GM19372 (cell line): ENCODE measurements around the gene TNIP1.

Experiments
- ATAC-seq: cut with Tn5 transposase; IDR thresholded peaks from one replicate; pipeline ENCODE4 v1.9.1; 2021; ENCODE audit warnings: mild to moderate bottlenecking, low read depth, moderate library complexity; ENCODE audit not compliant: unreplicated experiment

Gene TNIP1

DNA sequence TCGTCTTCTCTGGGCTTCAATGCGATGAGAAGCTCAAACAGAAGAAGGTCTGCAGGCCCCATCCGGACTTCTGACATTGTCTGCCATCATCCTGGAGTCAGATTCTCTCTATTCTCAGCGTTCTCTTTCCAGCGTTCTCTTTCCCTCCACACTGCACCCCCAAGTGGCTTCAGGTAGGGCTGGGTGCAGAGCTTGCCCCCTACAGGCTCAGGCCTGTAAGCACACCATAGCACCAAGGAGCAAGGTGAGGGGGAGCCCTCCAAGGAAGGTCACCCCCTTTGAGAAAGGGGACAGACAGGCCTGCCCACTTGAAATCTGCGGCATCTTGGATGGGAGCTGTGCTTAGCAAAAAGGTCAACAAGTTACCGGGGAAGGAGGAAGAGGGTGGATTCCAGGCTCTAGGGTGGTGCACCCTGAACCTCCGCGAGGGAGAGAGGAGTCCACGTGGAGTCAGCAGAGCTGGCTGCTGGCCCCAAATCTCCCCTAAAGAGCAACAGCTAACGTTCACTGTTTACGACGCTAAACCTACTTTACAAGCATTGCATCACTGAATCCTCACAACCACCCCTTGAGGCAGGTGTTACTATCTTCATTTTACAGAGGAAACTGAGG lies 32.9 kb downstream of the TNIP1 start:
- peak; percentile 65 for ATAC-seq

DNA sequence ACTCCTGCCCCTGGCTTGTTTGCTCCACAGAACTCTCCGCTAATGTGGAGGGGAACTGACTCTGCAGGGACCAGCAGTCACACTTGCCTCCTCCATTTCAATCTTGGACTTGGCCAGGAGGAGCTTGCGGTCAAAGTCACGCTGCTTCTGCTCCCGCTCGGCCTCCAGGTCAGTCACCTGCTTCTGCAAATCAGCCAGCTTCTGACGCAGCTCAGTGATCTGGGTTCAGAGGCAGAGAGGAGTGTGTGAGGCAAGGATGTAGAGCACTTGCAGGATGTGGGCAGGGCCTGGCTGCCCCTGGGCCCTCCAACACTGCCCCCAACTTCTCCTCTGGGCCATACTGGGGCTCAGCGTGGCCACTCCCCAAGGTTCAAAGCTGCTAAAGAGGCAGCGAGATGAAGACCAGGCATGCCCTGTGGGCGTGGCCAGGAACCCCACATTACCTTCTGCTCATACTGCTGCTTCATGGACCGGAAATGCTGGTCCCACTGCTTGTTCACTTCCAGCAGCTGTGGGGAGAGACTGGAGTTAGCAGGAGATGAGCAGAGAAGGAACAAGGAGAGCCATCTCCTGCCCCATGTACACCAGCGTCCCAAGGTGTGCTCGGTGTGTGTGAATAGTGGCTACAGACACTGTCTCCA lies 38.3 kb downstream of the TNIP1 start:
- ATAC-seq: no peak

DNA sequence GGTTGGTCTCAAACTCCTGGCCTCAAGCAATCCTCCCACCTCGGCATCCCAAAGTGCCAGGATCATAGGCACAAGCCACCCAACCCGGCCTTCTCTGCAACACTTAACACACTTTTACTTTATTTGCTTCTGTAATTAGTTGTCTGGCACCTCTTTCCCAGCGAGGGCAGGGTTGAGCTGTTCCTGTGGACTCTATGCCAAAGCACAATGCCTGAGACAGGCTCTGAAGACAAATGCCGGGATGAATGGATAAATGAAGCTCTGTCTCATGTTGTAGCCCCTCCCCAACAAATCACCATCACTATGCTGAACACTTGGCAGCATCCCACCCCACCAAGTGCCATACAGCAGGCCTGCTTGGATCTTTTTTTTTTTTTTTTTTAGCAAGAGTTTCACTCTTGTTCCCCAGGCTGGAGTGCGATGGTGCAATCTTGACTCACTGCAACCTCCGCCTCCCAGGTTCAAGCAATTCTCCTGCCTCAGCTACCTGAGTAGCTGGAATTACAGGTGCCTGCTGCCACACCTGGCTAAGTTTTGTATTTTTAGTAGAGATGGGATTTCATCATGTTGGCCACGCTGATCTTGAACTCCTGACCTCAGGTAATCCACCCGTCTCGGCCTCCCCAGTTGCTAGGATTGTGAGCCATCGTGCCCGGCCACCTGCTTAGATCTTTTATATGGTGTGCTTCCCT lies 39.1 kb downstream of the TNIP1 start:
- no peak for ATAC-seq

DNA sequence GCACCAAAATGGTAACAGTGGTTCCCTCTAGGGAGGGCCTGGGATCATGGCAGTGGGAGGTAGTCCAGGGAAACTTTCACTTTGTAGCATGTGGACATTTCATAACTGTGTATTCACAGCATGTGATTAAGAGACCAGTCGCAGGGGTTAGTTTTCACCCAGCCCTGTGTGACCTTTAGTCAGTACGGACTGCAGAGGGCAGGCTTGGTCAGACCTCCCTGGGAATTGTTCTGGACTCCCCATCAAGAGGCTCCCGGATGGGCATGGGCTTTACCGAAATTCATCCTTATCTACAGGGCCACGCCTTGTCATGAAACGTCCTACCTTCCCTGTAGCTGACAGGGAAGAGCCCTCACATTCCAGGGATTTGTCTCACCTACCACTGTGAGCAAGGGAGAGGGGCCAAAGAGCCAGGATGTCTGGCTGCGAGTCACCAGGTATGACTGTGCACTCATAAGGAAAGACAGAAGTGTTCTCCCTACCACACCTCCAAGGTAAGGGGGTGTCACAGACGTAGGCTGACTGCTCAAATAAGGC lies 40.6 kb downstream of the TNIP1 start:
- no peak for ATAC-seq

DNA sequence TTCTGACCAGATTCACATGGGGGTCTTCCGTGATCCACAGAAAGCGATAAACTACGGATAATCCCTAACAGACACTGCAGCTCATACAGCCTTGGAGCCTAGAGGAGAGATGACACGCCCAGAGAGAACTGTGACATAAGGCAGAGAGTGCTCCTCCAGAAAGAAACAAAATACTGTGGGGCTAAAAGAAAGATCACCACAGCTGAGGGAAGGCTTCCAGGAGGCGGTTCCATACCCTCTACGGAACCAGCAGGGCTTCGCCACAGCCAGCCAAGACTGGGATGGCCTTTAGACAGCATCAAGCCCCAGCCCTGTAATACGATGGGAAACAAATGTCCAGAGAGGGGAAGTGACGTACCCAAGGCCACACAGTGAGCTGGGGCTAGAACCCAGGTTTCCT lies 41.2 kb downstream of the TNIP1 start:
- ATAC-seq: no peak

DNA sequence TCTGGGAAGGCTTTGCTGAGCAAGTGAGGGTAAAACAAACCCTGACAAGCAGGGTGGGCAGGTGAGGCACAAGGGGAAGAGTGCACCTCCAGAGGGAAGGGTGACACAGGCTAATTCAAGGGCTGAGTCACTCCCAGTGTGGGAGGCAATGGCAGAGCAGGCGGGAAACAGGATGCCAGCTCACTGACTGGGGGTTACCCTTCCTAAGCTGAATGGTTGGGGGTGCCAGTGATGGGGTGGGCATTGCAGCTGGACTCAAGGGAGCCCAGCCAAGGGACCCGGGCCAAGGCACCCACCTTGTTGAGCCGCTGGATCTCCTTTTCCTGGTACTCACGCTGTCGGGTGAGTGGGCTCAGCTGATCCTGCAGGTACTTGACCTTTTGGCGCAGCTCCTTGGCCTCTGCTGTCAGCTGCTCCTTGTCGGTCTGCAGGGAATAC lies 42.0 kb downstream of the TNIP1 start:
- no peak for ATAC-seq

DNA sequence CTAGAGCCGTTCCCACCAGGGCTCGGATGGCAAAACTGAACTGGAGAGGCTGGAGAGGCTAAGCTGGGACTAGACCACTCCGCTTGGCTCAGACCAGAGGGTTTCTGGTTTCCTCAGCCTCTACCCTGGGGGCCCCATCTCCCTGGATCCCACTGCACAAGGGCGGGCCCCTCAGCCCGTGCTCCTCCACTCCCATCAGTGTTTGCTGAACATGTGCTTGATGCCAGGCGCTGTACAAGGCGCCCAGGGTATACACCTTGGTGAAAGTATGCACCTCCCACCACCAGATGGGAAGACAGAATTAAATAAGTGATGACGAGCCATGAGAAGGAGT lies 42.5 kb downstream of the TNIP1 start:
- ATAC-seq: no peak

DNA sequence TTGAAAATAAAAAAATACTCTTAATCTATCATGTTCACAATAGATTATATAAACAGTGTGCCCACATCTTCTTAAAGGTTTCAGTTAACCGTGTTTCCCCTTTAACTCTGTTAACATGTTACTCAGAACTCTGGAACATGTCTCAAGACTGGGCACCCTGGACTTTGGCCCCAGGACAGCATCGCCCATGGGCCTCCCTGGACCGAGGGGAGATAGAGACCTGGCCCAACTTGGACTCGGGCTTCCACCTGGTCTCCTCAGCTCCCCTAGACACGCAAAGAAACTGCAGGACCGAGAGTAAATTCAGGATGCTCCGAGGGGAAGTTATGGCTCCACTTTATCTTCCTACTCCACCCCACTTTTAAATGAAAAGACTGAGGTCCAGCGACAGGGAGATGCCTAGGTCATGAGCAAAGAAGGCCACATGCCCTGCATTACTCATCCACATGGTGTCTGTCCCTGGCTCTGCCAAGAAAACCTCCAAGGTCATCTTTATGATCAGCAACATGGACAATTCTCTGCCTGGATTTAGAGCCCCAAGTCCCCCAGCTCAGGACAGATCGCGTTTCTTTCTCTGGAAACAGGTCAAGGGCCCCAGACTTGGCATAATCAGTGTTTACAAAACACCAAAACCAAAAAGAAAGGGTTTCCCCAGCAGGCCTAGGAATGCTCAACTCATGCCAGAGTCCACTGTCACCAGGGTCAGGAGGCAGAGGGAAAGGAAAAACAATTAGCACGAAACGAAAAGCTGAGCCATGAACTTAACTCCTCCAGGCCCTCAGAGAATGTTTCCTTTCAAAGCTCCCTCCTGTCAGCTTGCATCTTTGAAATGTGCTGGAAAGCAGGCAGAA lies 43.0 kb downstream of the TNIP1 start:
- no peak for ATAC-seq

DNA sequence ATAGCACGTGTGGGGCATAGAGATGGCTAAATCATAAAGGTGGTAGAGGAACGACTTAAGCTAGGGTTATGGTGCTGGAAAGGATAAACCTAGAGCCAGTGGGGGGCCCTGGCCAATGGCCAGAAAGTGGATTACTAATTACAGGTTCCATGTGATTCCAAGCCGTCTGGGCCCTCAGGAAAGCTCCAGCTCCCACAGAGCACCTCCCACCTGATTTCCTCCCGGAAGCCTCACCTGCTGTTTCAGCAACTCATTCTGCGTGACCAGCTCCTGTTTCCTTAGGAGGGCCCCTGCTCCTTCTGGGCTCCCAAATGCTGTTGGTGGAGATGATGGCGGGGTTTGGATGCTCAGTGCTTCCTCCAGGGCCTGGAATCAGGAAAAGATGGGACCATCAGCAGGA lies 44.3 kb downstream of the TNIP1 start:
- no peak for ATAC-seq

DNA sequence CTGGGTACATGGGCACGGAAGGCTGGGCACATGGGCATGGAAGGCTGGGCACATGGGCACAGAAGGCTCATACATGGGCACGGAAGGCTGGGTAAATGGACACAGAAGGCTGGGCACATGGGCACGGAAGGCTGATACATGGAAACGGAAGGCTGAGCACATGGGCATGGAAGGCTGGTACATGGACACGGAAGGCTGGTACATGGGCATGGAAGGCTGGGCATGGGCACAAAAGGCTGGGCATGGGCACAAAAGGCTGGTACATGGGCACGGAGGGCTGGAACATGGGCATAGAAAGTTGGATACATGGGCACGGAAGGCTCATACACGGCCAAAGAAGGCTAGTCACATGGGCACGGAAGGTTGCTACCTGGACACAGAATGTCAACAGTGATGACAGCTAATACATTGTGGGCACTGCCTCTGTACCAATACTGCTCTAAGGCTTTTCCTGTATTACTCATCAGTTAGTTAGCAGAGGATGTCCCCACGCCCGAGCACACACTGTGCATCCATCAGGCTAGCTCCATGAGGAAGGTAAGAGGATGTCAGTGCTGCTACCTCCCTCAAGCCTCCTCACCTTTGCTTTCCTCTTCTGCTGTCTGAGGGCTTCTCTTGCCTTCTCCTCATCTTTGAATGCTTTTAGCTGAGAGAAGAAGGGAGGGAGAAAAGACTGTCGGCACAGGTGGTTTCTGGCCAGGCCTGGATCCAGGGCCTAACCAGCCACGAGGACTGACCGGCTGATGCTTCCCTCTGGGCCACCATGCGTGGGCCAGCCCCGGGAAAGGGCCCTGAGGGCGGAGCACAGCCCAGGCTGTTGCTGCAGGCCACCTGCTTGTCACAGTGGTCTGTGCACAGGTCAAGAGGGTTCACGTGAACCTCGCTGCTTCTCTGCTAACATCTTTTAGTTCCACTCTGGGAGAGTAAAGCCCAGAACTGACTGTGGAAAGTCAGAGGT lies 46.1 kb downstream of the TNIP1 start:
- no peak for ATAC-seq

DNA sequence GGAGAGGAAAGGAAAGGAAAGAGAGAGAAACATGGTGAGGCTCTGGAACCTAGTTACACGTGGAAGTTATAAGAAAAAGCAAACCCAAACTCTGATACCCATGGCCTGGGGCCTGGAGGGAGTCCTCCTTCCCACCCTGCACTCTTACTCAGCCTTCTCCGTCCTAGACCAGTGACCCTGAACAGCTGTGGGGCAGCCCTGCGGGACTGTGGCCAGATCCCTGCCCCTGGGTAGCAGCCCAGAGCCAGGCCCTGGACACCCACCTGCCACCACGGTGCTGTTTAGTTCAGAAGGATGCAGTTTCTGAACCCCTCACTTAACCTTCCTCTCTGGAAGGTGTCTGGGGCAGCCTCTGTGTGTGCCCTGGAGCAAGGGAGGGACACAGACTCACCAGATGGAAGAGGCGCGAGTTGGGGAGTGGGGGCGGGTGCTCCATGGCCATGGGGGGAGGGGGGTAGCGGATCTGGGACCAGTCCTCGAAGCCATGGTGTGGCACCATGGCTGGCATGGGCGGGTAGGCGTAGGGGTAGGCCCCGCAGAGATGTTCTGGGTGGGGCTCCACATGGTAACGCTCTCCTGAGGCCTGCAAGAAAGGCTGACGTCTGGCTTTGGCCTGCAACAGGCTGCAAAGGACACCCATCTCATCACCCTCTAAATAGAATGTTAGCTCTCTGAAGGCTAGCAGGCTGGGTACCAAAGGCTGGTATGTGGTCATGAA lies 47.5 kb downstream of the TNIP1 start:
- no peak for ATAC-seq

DNA sequence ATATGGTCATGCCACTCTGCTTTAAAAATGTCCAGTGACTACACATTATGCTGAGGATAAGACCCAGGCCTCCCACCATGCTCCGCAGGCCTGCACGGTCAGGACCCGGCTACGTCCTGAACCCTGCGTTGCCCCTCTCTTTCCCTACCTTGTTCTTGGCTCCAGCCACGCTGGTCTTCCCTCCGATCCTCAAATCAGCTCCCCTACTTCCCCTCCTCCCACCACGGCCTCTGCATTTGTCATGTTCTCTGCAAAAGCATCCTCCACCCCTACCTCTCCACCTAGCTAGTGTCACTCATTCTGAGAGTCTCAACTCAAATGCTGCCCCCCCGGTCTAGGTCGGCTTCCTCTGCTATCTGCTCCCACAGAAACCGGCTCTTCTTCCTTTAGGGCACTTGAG lies 49.3 kb downstream of the TNIP1 start:
- no peak for ATAC-seq

DNA sequence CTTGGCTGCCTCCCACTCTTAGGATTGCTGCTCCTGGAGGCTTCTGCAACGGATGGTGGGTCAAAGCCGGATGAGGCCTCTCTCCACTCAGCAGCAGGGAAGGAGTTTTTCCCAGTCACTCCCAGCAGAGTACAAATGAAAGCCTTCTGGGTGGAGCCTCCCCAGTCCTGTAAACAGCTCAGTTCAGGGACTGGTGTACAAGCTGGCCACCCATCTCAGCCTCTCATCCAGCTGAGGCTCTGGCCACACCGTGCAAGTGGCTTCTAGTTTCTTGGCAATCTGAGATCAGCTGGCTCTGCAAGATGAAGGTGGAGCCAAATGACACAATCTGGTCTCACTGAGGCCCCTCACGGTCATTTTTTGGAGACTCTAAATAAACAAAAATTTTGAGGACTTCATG lies 50.5 kb downstream of the TNIP1 start:
- no peak for ATAC-seq

DNA sequence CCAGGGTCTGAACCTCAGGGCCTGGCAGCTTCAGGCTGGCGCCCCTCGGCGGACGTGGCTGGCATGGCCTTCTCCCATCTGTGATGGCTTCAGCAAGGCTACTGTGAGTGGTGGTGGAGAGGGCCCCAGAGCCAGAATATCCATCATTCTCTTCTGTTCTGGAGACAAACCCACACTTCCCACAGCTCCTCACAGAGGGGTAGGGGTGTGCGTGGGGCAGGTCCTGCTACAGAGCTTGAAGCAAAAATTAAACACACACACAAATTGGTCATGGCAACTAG lies 50.8 kb downstream of the TNIP1 start:
- no peak for ATAC-seq

DNA sequence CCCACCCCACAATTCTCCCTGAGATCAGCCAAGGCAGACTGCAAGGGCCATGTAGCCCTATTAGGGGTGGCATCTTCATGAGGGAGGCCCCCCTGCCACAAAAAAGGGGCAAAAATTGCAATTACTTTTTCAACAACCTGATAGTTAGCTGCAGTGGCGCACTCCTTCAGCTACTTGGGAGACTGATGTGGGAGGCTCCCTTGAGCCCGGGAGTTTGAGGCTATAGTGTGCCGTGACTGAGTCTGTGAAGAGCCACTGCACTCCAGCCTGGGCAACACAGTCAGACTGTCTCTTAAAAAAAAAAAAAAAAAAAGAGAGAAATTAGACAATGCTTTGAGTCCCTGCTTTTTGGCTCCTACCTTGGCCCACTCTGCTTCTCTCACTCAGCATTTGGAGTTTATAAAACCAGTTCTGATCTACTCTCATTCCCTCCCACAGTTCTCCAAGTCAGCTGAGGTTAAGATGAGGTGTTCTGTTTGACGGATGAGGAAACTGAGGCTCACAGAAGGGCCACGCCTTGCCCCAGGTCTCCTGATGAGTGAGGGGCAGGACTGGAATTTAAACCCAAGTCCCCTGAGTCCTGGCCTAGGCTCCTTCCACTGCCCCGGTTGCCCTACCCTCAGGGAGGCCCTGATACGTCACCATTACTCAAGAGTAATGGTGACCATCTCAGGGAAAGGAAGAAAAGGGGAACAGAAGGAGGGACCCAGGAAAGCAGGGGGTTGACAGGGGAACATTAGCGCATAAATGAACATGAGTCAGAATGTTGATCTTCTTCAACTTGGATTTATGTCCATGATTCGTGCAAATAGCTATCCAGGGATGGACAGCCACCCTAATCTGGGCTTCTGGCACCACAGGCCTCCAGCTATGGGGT lies 51.4 kb downstream of the TNIP1 start:
- no peak for ATAC-seq

DNA sequence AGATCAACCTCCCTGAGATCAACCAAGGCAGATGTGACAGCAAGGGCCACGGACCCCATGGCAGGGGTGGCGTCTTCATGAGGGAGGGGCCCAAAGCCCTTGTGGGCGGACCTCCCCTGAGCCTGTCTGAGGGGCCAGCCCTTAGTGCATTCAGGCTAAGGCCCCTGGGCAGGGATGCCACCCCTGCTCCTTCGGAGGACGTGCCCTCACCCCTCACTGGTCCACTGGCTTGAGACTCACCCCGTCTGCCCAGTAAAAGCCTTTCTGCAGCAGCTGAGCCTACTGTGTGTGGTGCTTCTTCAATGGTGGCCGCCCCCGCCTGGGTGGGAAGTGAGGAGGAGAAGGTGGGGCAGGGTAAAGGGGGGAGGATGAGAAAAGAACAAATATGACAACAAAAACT lies 52.1 kb downstream of the TNIP1 start:
- ATAC-seq: no peak

DNA sequence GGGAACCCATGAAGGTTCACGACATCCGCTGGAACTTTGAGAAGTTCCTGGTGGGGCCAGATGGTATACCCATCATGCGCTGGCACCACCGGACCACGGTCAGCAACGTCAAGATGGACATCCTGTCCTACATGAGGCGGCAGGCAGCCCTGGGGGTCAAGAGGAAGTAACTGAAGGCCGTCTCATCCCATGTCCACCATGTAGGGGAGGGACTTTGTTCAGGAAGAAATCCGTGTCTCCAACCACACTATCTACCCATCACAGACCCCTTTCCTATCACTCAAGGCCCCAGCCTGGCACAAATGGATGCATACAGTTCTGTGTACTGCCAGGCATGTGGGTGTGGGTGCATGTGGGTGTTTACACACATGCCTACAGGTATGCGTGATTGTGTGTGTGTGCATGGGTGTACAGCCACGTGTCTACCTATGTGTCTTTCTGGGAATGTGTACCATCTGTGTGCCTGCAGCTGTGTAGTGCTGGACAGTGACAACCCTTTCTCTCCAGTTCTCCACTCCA lies 52.8 kb downstream of the TNIP1 start:
- ATAC-seq: no peak

DNA sequence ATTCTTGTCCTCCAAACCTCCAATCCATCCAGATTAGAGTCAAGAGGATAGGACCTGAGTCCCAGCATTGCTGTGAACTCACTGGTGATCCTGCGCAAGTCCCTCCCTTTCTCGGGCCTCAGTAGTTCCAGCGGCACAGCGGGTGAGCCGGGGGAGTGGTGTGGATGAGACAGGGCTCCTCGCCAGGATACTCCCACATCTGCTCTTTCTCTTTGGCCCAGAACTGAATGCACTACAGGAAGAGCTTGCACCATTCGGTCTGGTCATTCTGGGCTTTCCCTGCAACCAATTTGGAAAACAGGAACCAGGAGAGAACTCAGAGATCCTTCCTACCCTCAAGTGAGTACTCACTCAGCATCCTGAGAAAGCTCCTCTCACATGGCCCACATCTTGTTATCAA lies 54.2 kb downstream of the TNIP1 start:
- ATAC-seq: no peak
